HUES64 (cell line): Measurements from ENCODE around the gene PPM1E.
"Not testable (repeated sequence)": the region's sequence is repeated elsewhere in the genome, so short reads cannot be mapped to it uniquely, and the experiment has no call there.

Source experiments
- H3K27ac ChIP-seq: 2 replicates; pipeline ENCODE4 v1.7.0; 2013; ENCODE audit warnings: low read depth, low read length, inconsistent platforms
- H3K27me3 ChIP-seq: 2 replicates; pipeline ENCODE4 v1.6.1; 2013; ENCODE audit warnings: mild to moderate bottlenecking, low read length; ENCODE audit not compliant: insufficient read depth
- H3K36me3 ChIP-seq: 2 replicates; pipeline ENCODE4 v1.6.1; 2013; ENCODE audit warnings: mild to moderate bottlenecking, low read length; ENCODE audit not compliant: insufficient read depth
- H3K4me1 ChIP-seq: 2 replicates; pipeline ENCODE4 v1.6.1; 2013; ENCODE audit warnings: mild to moderate bottlenecking, low read length, moderate library complexity; ENCODE audit not compliant: insufficient read depth
- H3K4me3 ChIP-seq: 2 replicates; pipeline ENCODE4 v1.5.1; 2013; ENCODE audit warnings: mild to moderate bottlenecking, low read length, moderate library complexity
- H3K9ac ChIP-seq: 2 replicates; pipeline ENCODE4 v1.6.1; 2013; ENCODE audit warnings: mild to moderate bottlenecking, low read depth, low read length
- H3K9me3 ChIP-seq: 2 replicates; pipeline ENCODE4 v1.6.1; 2013; ENCODE audit warnings: low read depth, low read length; ENCODE audit not compliant: insufficient read depth
- WGBS: fragments of 150-250, 120-280 bp; methylation state at CpG from one replicate; pipeline ENCODE4 v1.1.7; 2013; ENCODE audit warnings: missing lambda C conversion rate; 5-methylcytosine and 5-hydroxymethylcytosine counted together

PPM1E gene

DNA sequence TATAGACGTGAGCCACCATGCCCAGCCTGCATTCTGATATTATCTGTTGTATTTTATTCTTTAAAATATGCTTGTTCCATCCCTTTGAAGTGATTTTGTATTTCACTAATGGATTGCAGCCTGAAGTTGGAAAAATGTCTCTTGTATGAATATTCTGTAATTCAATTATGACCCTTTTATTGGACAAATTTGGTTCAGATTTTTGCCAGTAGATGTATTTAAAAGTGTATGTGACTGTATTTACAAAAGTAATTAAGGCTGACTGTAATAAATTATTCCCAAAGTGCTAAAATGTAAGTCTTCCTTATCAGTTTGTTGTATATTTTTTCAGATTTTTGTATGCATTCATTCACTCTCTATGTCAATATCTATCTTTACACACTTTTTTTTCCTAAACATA is 23.8 kb downstream of the PPM1E start:
- 80% methylated on average over 1 of the region's 1 CpG for WGBS
- no peak overlapping the region for H3K27ac ChIP-seq
- H3K27me3 ChIP-seq, result no peaks in the 10 kb centered on the region
- H3K4me1 ChIP-seq, result no peaks in the 10 kb centered on the region
- no peak overlapping the region for H3K4me3 ChIP-seq
- no peaks in the 10 kb centered on the region for H3K36me3 ChIP-seq
- no peaks in the 10 kb centered on the region for H3K9me3 ChIP-seq
- H3K9ac ChIP-seq, result no peak overlapping the region

DNA sequence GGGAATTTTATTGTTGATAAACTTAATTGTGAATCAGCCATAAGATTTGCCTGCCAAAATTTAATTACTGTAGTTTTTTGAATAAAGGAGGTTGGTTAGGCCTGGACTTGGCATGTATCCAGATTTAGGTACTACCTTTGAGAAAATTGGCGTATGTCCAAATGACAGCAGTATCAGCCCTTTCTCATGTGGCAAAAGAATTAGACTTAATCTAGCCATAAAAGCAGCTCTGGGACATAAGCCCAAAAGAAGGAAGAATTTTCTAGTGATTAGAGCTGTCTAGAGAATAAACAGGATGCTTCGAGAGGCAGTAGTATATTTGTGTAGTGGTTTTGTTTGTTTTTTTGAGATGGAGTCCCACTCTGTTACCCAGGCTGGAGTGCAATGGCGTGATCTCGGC is 27.7 kb downstream of the PPM1E start:
- 97% methylated on average over 4 of the region's 4 CpGs for WGBS
- Histone ChIP-seq H3K36me3 (no peaks in the 10 kb centered on the region), H3K9me3 (no peaks in the 10 kb centered on the region), H3K4me1 (no peaks in the 10 kb centered on the region), H3K27me3 (no peaks in the 10 kb centered on the region), H3K9ac (no peak overlapping the region), H3K27ac (no peak overlapping the region), H3K4me3 (no peak overlapping the region)

- Histone ChIP-seq H3K4me3 (no peak overlapping the region), H3K9me3 (no peaks in the 10 kb centered on the region)
Observed at GRCh38 chr17:58785097-58785496, 29.4 kb downstream of the PPM1E start.

GRCh38 chr17:58786586-58787295 is 31.1 kb downstream of the PPM1E start:
- Histone ChIP-seq H3K4me3 (no peak overlapping the region), H3K4me1 (no peaks in the 10 kb centered on the region), H3K9ac (no peak overlapping the region), H3K27me3 (no peaks in the 10 kb centered on the region), H3K9me3 (no peaks in the 10 kb centered on the region), H3K36me3 (no peaks in the 10 kb centered on the region), H3K27ac (no peak overlapping the region)
- 88% methylated on average over 2 of the region's 3 CpGs for WGBS

More at GRCh38 chr17:58785097-58785496, 29.4 kb downstream of the PPM1E start:
- Histone ChIP-seq H3K9ac (no peak overlapping the region), H3K4me1 (no peaks in the 10 kb centered on the region), H3K36me3 (no peaks in the 10 kb centered on the region), H3K27me3 (no peaks in the 10 kb centered on the region), H3K27ac (no peak overlapping the region)
- WGBS, result no CpG with 5 or more reads among the region's 1 CpG

DNA sequence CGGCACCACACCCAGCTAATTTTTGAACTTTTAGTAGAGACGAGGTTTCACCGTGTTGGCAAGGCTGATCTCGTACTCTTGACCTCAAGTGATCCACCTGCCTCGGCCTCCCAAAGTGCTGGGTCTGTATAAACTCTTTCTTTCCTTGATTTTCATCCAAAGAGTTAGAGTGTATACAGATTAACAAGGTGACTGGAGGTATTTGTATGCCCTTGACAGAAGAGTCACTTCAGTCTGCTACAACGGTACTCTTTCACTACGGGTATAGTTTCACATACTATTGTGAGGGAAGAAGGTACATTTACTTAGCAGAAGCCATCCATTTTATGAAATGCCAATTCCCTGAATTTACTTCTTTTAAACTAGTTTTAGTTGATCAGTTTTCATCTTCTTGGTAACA is 32.5 kb downstream of the PPM1E start:
- H3K4me1 ChIP-seq, result no peaks in the 10 kb centered on the region
- WGBS, result 92% methylated on average over 6 of the region's 7 CpGs
- no peak overlapping the region for H3K27ac ChIP-seq
- no peaks in the 10 kb centered on the region for H3K36me3 ChIP-seq
- no peaks in the 10 kb centered on the region for H3K9me3 ChIP-seq
- no peak overlapping the region for H3K4me3 ChIP-seq
- H3K27me3 ChIP-seq, result no peaks in the 10 kb centered on the region
- no peak overlapping the region for H3K9ac ChIP-seq

DNA sequence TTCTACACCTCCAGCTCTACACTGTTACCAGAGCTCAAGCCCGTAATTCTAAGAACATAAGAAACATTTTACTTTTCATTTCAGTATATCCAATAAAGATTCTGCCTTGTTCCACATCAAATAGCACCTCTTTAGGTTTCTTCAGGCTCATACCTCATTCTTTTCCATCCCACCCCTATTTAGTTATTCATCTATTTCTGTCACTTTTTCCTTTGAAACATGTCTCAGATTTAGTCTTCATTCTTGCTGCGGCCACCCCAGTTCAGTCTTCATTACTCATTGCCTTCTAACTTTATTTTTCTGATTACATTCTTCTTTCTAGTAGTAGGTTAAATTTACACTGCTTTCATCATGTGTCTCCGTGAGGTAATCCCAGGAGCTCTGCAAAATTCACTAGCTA is 33.5 kb downstream of the PPM1E start:
- Histone ChIP-seq H3K27me3 (no peaks in the 10 kb centered on the region), H3K27ac (no peak overlapping the region), H3K4me3 (no peak overlapping the region), H3K36me3 (no peaks in the 10 kb centered on the region), H3K9me3 (no peaks in the 10 kb centered on the region), H3K4me1 (no peaks in the 10 kb centered on the region), H3K9ac (no peak overlapping the region)
- WGBS, result 85% methylated on average over 3 of the region's 3 CpGs

DNA sequence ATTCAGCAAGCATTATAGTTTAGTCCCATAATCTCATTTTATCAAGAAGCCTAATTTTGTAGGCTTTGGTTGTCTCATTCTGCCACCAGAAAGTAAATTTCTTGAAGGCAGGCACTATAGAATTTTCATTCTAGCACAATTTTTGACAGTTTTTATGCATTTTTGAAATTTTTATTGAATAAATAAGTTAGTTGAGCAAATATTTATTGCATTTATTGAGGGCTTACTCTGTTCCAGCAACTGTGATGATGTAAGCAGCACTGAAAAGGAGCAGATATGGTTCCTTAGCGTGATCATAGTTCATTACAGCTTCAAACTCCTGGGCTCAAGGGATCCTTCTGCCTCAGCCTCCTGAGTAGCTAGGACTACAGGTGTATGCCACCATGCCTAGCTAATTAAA is 34.2 kb downstream of the PPM1E start:
- WGBS, result 95% methylated on average over 1 of the region's 1 CpG
- no peaks in the 10 kb centered on the region for H3K4me1 ChIP-seq
- H3K36me3 ChIP-seq, result no peaks in the 10 kb centered on the region
- no peak overlapping the region for H3K9ac ChIP-seq
- no peaks in the 10 kb centered on the region for H3K9me3 ChIP-seq
- no peak overlapping the region for H3K4me3 ChIP-seq
- H3K27me3 ChIP-seq, result no peaks in the 10 kb centered on the region
- no peak overlapping the region for H3K27ac ChIP-seq

- not testable (repeated sequence) for H3K27ac ChIP-seq, H3K4me1 ChIP-seq, H3K9me3 ChIP-seq, H3K9ac ChIP-seq, H3K27me3 ChIP-seq, H3K4me3 ChIP-seq, H3K36me3 ChIP-seq
- WGBS, result 84% methylated on average over 2 of the region's 2 CpGs
Observed at GRCh38 chr17:58794508-58794907, 38.9 kb downstream of the PPM1E start.

- Histone ChIP-seq H3K36me3 (no peaks in the 10 kb centered on the region), H3K9ac (no peak overlapping the region), H3K27me3 (no peaks in the 10 kb centered on the region), H3K4me3 (no peak overlapping the region), H3K27ac (no peak overlapping the region), H3K9me3 (no peaks in the 10 kb centered on the region), H3K4me1 (no peaks in the 10 kb centered on the region)
- no CpG with 5 or more reads among the region's 1 CpG for WGBS
Observed at GRCh38 chr17:58802188-58802587, 46.5 kb downstream of the PPM1E start.

DNA sequence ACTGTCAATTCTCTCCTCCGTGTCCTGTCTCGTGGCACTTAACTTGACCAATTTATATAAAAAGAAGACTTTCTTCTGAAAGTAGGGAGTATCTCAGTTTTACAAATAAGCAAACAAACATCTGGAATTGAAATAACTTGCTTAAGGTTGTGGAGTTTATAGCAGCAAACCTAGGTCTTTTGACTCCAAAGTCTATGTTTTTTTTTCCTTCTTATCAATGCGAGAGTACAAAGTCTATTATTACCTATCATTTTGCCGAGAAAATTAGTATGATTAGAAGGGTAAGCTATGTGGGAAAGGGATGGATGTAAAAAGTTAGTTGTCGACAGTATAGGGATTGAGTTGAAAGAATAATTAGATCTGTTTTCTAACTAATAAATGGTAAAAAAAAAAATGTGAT is 50.4 kb downstream of the PPM1E start:
- Histone ChIP-seq H3K27ac (no peak overlapping the region), H3K9me3 (no peaks in the 10 kb centered on the region), H3K4me3 (no peak overlapping the region), H3K9ac (no peak overlapping the region), H3K36me3 (no peaks in the 10 kb centered on the region), H3K27me3 (no peaks in the 10 kb centered on the region), H3K4me1 (no peaks in the 10 kb centered on the region)
- 100% methylated on average over 2 of the region's 5 CpGs for WGBS

- 95% methylated on average over 4 of the region's 5 CpGs for WGBS
- H3K27me3 ChIP-seq, result no peaks in the 10 kb centered on the region
- H3K9me3 ChIP-seq, result no peaks in the 10 kb centered on the region
- no peak overlapping the region for H3K9ac ChIP-seq
- H3K4me3 ChIP-seq, result no peak overlapping the region
- H3K36me3 ChIP-seq, result no peaks in the 10 kb centered on the region
- H3K4me1 ChIP-seq, result no peaks in the 10 kb centered on the region
- H3K27ac ChIP-seq, result no peak overlapping the region
Observed at GRCh38 chr17:58808609-58809563, 53.2 kb downstream of the PPM1E start.
